Stomach (tissue), 9 donors: ENCODE measurements around the gene THOC6. TPM values are rescaled to one million over a fixed set of nuclear protein-coding genes. Genes with fewer than 3 reads are reported as not detected.

Experiments
- DNase-seq, 2 donors: peaks; one replicate each; pipeline versions ENCODE4 v3.0.0 to v3.0.0-alpha.2; 2013 to 2019
- H3K27ac ChIP-seq, 5 donors: fragments of 200-600 bp in 4 of 5; sonication (generic) in 4 of 5; one replicate each; pipeline ENCODE4 v1.5.1; 2013 to 2019; ENCODE audit warnings: mild to moderate bottlenecking in 1 of 5, moderate library complexity in 1 of 5
- H3K27me3 ChIP-seq, 3 donors: fragments of 200-600 bp; sonication (generic); one replicate each; pipeline ENCODE4 v1.5.1; 2017 to 2019; ENCODE audit warnings: mixed run types in 1 of 3
- H3K36me3 ChIP-seq, 4 donors: fragments of 200-600 bp; sonication (generic); 1 replicate in 3 of 4; 2 replicates in 1 of 4; pipeline ENCODE4 v1.5.1; 2016 to 2019
- H3K4me1 ChIP-seq, 4 donors: fragments of 200-600 bp; sonication (generic); one replicate each; pipeline ENCODE4 v1.5.1; 2016 to 2019
- H3K4me3 ChIP-seq, 4 donors: fragments of 200-600 bp; sonication (generic) in 3 of 4; one replicate each; pipeline ENCODE4 v1.5.1; 2016 to 2019; ENCODE audit warnings: mild to moderate bottlenecking in 1 of 4
- H3K9me3 ChIP-seq, 4 donors: fragments of 200-600 bp; sonication (generic); one replicate each; pipeline ENCODE4 v1.5.1; 2016 to 2019
- CTCF ChIP-seq, 7 experiments: fragments of 450-650 bp in 4 of 7; fragments of 200-600 bp in 3 of 7; sonication (generic) in 3 of 7; IDR thresholded peaks; one replicate each; pipeline ENCODE4 v1.5.1; 2016 to 2019; ENCODE audit warnings: antibody characterized with exemption in 7 of 7, control low read depth in 2 of 7, mild to moderate bottlenecking in 1 of 7
- EP300 ChIP-seq: sonication (generic); formaldehyde crosslinking; IDR thresholded peaks from one replicate; pipeline ENCODE4 v1.6.1; 2017; ENCODE audit warnings: antibody characterized with exemption
- POLR2A ChIP-seq, 4 donors: fragments of 450-650 bp; IDR thresholded peaks; one replicate each; pipeline ENCODE4 v1.6.1; 2016; ENCODE audit warnings: antibody characterized with exemption in 4 of 4, control low read depth in 2 of 4, mild to moderate bottlenecking in 1 of 4, moderate library complexity in 1 of 4
- POLR2AphosphoS5 ChIP-seq, 3 donors: sonication (generic); formaldehyde crosslinking; IDR thresholded peaks; one replicate each; pipeline ENCODE4 v1.6.1; 2016; ENCODE audit warnings: antibody characterized with exemption in 3 of 3
- WGBS, 5 donors: extraction: QIAGEN DNeasy Blood & Tissue Kit in 3 of 5; methylation state at CpG; one replicate each; pipeline versions ENCODE4 v1.1.5 to v1.1.7; 2013 to 2018; 5-methylcytosine and 5-hydroxymethylcytosine counted together
- intact Hi-C: fragments of 100-400 bp; cut with DNase I; formaldehyde crosslinking; loops from one replicate; pipeline ENCODE4 v1.15.1; 2023; ENCODE audit warnings: low total_unique reads
- polyA plus RNA-seq, 3 donors: library from polyadenylated mRNA; stranded (reverse); fragments of 200-250 nt; gene quantifications; one replicate each; pipeline ENCODE4 v1.2.3, GENCODE V29; 2013
- total RNA-seq, 5 donors: library from RNA; depleted of rRNA; stranded (reverse); fragments of >200 nt; gene quantifications; one replicate each; pipeline versions ENCODE4 v1.1.0 to v1.2.3, GENCODE V29; 2014 to 2016
- donor health status: healthy with polysubstance abuse.
- donor health status: Bipolar disorder and iron deficiency.
- donor health status: healthy.

Gene THOC6
- total and polyA plus RNA-seq, 8 donors: 10.5 to 97.9 (median 22.3) TPM; not detected in 1

GRCh38 chr16:3029491-3030221 lies 5.8 kb downstream of the THOC6 start:
- Histone ChIP-seq H3K36me3 (peaks cover 14 to 41% (median 23%) of the 10 kb centered on the region in 4 donors), H3K4me3 (peak overlapping the region in 2 of 4 donors; percentile 3 to 6), H3K4me1 (peaks cover 11 to 46% (median 41%) of the 10 kb centered on the region in 4 donors), H3K27me3 (peaks cover 3 to 65% (median 30%) of the 10 kb centered on the region in 3 donors), H3K27ac (no peak overlapping the region), H3K9me3 (no peaks in the 10 kb centered on the region)
- TF ChIP-seq EP300: no peak
- TF ChIP-seq POLR2AphosphoS5 (IDR thresholded peaks at IDR 0.05): no peak
- no peak for TF ChIP-seq CTCF (IDR thresholded peaks at IDR 0.05)
- TF ChIP-seq POLR2A (IDR thresholded peaks at IDR 0.05): no peak
- intact Hi-C loops: no loop called here
- peak in 1 of 2 donors; percentile 72 for DNase-seq
- 27 to 54% (median 49%) methylated on average over 44 to 59 of the region's 59 CpGs for WGBS, 5 donors

- DNase-seq: no peak
- no peak overlapping the region for H3K27ac ChIP-seq
- peaks cover 10 to 44% (median 38%) of the 10 kb centered on the region in 4 donors for H3K4me1 ChIP-seq
- intact Hi-C loops: no loop called here
- WGBS, 5 donors: 77 to 87% (median 84%) methylated on average over 16 to 33 of the region's 33 CpGs
- no peak overlapping the region for H3K4me3 ChIP-seq
- H3K27me3 ChIP-seq: peaks cover 3 to 73% (median 36%) of the 10 kb centered on the region in 3 donors
- TF ChIP-seq POLR2AphosphoS5 (IDR thresholded peaks at IDR 0.05): no peak
- TF ChIP-seq CTCF (IDR thresholded peaks at IDR 0.05): no peak
- TF ChIP-seq POLR2A (IDR thresholded peaks at IDR 0.05): no peak
- TF ChIP-seq EP300: no peak
- peaks cover 14 to 41% (median 22%) of the 10 kb centered on the region in 4 donors for H3K36me3 ChIP-seq
- no peaks in the 10 kb centered on the region for H3K9me3 ChIP-seq
Measured at GRCh38 chr16:3030222-3031212, 6.7 kb downstream of the THOC6 start.

GRCh38 chr16:3032624-3033023 lies 8.8 kb downstream of the THOC6 start:
- no peaks in the 10 kb centered on the region for H3K9me3 ChIP-seq
- H3K36me3 ChIP-seq: peaks cover 0 to 22% (median 2%) of the 10 kb centered on the region in 4 donors
- TF ChIP-seq POLR2A (IDR thresholded peaks at IDR 0.05): no peak
- no peak for TF ChIP-seq EP300
- TF ChIP-seq POLR2AphosphoS5 (IDR thresholded peaks at IDR 0.05): no peak
- TF ChIP-seq CTCF (IDR thresholded peaks at IDR 0.05): no peak
- peaks cover 11 to 94% (median 57%) of the 10 kb centered on the region in 3 donors for H3K27me3 ChIP-seq
- H3K27ac ChIP-seq: no peak overlapping the region
- 32 to 61% (median 51%) methylated on average over 7 of the region's 7 CpGs for WGBS, 5 donors
- no peak for DNase-seq
- peaks cover 14 to 55% (median 52%) of the 10 kb centered on the region in 4 donors for H3K4me1 ChIP-seq
- intact Hi-C loops: no loop called here
- H3K4me3 ChIP-seq: no peak overlapping the region

- Histone ChIP-seq H3K4me3 (peak overlapping the region; percentile 45 to 56 (median 51)), H3K27me3 (peaks cover 8 to 100% (median 66%) of the 10 kb centered on the region in 3 donors), H3K4me1 (peaks cover 4 to 40% (median 34%) of the 10 kb centered on the region in 4 donors), H3K36me3 (peaks cover 0 to 4% (median 0%) of the 10 kb centered on the region in 4 donors), H3K27ac (peak overlapping the region; percentile 84 to 89 (median 85)), H3K9me3 (no peaks in the 10 kb centered on the region)
- intact Hi-C loops: no loop called here
- TF ChIP-seq EP300: no peak
- TF ChIP-seq POLR2AphosphoS5 (IDR thresholded peaks at IDR 0.05): no peak
- no peak for TF ChIP-seq POLR2A (IDR thresholded peaks at IDR 0.05)
- TF ChIP-seq CTCF (IDR thresholded peaks at IDR 0.05): no peak
- WGBS, 5 donors: 51 to 66% (median 52%) methylated on average over 9 to 19 of the region's 19 CpGs
- DNase-seq: no peak
Measured at GRCh38 chr16:3035289-3035971, 11.6 kb downstream of the THOC6 start.
